Stimulated activated CD4-positive, alpha-beta T cell treated with anti-CD3 and anti-CD28 coated beads, Interleukin-12 subunit alpha, Interleukin-12 subunit beta, amount 100 ng/mL, for 4 hours (primary cell): Measurements from ENCODE around the gene CLDN7.
A peak's percentile ranks its signal among the peaks of the same experiment; 100 is the strongest.

ENCODE experiments used
- DNase-seq: peaks from one replicate; pipeline ENCODE4 v3.0.0-alpha.2; 2020

Gene CLDN7, protein sequence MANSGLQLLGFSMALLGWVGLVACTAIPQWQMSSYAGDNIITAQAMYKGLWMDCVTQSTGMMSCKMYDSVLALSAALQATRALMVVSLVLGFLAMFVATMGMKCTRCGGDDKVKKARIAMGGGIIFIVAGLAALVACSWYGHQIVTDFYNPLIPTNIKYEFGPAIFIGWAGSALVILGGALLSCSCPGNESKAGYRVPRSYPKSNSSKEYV

GRCh38 chr17:7262192-7262934 is at the start of gene CLDN7:
Gene CLDN7 (minus strand): TSS chr17:7262478. CDS start chr17:7262043, 435 bp downstream.
- no peak for DNase-seq

GRCh38 chr17:7311110-7311705 is 48.9 kb upstream of the CLDN7 start:
- no peak for DNase-seq

- no peak for DNase-seq
Measured at GRCh38 chr17:7309628-7310027, 47.4 kb upstream of the CLDN7 start.

DNA sequence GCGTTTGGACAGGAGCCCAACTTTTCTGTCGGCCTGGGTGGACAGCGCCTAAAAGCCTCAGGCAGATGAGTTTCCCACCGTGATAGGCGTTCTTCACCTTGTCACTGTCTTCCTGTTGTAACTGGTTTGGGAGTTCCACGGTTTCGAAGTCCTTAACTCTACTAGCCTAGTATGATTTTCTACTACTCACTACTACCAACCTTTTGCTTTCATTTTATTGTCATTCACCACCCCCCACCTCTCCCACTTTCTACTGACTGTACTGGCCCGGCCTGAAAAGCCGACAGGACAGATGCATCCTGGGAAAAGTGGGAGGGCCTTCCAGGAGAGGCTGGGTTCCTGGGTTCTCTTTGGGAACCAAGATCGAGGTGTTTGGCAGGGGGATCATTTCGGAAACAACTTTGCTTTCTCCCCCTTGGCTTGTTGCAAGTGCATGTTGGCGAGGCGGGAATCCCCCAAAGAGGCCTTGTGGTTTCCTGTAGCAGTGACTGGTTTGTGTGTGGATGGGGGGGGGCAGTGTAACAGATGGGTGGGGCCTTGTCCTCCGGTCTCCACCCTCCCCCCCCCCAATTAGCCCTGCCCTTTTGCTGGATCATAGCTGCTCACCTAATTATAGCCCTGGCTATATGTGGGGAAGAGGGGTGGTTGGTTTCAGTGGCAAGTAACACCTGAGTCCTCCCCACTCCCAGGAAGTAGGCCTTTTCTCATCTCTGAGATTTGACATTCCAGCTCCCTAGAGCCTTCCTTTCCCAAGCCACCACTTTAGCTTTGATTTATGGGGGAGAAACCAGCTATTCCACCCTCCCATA is 46.6 kb upstream of the CLDN7 start:
- peak; percentile 74 for DNase-seq

GRCh38 chr17:7307686-7308624 is 45.7 kb upstream of the CLDN7 start:
- peak; percentile 46 for DNase-seq

DNA sequence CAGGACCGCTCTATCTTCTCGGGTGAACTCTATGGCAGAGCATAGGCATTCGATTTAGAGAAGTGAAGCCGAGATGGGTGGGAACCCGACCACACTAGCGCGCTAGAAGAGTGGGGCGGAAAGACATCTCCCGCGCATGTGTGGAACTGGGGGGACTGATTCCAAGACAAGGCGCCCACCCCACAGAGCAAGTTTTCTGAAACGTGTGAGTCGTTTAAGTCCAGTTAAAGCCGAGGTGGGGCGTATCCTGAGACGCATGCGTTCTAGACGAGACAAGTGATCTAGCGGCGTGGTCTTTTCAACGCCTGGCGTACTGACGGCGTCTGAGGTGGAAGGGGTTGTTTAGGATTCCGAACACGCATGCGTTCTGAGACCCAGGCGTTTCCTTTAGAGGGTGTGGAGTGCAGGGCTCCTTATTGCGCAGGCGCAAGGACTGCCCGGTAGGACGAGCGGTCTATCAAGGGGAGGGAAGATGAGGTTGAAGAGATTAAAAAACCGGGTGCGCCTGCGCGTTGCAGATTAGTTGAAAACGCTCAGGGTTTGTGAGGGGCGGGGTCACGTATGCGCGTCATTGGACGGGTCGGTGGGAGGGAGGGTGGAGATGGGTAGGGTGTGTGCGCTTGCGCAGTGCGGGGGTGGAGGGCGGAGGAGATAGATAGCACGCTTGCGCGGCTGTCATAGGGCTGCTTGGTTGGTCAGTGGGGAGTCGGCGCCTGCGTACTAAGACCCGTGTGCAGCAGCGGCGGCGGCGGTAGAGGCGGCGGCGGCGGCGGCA is 44.8 kb upstream of the CLDN7 start, which contains the start of gene EIF5A:
EIF5A (plus strand) TSS at position 718 of the 775 bp plus-strand sequence. CDS start 2,008 bp downstream, outside the sequence.
- peak; percentile 100 for DNase-seq

- DNase-seq, result no peak
Measured at GRCh38 chr17:7304179-7304578, 41.9 kb upstream of the CLDN7 start.

DNA sequence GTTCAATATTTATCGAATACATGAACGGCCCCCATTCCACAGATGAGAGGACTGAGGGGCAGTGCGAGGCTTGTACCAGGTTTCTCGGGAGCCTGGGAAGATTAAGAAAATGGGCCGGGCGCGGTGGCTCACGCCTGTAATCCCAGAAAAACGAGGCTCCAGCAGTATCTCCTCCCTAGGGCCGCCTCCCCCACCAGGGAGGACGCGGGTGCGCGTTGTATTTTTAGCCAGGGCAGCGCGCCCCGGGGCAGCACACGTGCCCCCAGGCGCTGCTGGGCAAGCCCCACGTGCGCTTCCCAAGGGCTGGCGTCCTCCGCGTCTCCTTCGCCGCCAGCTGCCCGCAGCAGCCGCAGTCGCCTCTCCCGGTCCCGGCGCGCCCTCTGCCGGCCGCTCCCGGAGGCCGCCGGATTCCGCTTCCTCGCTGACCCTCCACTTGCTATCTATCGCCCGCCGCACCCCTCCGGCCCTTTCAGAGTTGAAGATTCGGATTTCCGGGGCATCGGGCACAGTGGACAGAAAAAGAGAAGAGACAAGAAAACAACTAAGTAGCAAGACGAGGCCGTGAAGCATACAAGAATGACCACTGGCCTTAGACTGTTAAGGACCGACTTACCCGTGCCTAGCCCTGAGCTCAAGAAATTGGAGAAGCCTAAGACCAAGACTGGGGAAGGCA is 34.0 kb upstream of the CLDN7 start:
- peak; percentile 74 for DNase-seq

- no peak for DNase-seq
Measured at GRCh38 chr17:7295230-7296180, 33.2 kb upstream of the CLDN7 start.

GRCh38 chr17:7294614-7295153 is 32.4 kb upstream of the CLDN7 start, which contains the start of gene YBX2:
Gene YBX2 (minus strand): TSS chr17:7294639. CDS start chr17:7294500, 139 bp downstream.
- DNase-seq, result peak; percentile 70

- no peak for DNase-seq
Measured at GRCh38 chr17:7293816-7294613, 31.7 kb upstream of the CLDN7 start.

DNA sequence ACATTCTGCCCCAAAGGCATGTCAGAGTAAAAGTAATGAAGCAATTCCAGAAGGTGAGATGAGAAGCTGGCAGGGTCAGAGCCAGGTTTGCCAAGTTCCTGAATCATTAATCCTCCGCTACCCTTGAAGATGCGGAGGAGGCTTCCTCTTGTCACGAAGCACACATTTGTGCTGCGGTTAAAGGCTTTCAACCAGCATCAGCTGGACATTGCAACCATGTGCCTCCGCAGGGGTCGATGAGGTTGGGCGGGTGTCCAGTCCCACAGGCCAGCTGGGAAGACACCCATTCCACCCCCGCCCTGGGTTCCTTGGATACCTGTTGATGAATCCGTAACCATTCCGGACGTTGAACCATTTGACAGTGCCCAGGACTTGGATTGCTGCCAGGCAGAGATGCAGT is 30.9 kb upstream of the CLDN7 start:
- no peak for DNase-seq

GRCh38 chr17:7292729-7293128 is 30.5 kb upstream of the CLDN7 start:
- DNase-seq, result no peak

DNA sequence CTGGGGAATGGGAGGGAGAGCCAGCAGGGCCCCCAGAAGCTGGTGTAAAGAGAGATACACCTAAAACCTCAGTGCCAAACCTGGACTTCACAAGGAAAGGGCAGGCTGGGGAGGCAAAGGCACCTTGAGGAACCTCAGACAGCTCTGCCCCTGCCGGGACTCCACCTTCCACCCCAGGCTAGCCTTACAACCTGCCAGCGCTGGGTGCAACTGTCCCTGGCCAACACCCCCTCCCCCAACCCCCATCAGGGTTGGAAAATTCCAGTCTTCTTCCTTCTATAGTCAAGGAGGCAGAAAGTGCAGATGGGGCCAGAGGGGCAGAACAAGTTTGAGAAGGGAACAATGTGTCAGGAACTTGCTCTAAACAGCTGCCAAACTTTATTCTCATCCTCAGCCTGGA is 29.9 kb upstream of the CLDN7 start:
- DNase-seq, result no peak

DNA sequence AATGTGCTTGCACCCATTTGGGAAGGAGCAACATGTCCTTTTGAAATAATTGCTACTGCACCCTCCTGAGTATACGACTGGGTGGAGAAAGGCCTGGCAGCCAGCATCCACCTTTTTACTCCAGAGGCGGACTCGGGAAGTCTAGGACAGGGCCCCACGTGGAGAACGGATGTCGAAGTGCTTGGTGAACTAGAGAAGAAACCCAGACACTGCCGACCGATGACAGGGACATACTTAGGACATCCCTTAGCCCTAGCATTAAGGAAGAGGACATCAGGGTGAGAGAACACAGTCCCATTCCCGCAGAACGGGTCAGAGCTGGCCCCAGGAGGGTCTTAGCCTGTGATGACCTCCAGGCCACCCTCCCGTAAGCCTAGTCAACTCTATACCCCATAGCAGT is 28.4 kb upstream of the CLDN7 start:
- DNase-seq, result no peak

GRCh38 chr17:7290166-7290565 is 27.9 kb upstream of the CLDN7 start:
- DNase-seq, result no peak

GRCh38 chr17:7289256-7290032 is 27.2 kb upstream of the CLDN7 start:
- no peak for DNase-seq
